NCI-H510A (cell line): ENCODE results near the gene PDE4D.

Experiments used
- DNase-seq: peaks from one replicate; lab custom pipeline; 2025; lab: John Stamatoyannopoulos, UW

PDE4D gene

DNA sequence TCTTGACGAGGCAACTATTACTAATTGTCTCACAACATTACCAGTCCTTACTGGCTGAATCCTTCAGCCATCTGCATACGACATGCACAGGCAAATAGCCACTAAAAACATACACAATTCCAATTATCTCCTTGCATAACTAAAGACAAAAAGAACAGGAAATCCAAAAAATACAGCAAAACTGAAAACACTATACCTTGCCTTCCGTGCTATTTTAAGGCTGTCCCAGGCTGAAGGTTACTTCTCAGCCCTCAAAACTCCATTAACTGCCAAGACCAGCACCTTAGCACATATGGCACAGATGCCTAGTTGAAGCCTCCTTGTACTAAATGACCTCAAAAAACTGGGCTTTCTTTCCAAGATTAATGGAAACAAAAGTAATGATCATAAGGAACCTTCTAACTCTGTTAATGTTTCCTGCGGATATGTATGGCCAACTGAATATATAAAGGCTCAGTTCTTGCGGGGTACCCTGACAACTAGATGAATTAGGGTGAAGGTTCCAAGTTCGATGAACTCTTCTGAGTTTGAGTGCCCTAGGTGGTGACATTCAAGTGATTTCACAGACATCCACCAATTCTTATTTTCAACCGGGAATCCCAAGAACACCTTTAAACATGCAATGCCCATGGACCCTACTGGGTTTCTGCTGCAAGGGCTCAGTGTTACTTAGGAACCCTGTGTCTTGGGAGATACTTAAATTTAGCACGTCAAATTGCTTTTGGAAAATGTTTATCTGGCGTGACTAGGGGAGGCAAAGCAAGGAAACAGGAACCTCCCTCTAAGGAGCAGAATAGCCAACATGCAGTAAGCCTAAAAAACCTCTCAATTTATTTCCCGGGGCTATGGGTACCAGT is 855.4 kb downstream of the PDE4D start:
- DNase-seq, result no peak

DNA sequence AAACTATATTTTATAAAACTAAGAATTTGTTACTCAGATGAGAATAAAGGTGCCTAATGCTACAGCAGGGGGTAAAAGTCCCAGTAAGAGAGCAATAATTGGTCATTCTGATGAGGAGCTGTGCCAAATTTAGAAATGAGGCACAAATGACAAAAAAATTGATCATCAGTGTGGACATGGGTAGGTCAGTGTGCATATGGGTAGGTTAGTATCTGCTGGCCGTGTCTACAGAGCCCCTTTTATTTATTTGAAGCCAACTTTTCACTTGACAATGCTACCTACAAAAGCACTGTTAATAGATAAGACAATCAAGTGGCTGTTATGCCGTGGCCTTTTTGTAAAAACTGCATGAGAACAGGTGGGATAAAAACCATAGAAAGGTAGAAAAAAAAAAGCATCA is 856.1 kb downstream of the PDE4D start:
- DNase-seq, result no peak

DNA sequence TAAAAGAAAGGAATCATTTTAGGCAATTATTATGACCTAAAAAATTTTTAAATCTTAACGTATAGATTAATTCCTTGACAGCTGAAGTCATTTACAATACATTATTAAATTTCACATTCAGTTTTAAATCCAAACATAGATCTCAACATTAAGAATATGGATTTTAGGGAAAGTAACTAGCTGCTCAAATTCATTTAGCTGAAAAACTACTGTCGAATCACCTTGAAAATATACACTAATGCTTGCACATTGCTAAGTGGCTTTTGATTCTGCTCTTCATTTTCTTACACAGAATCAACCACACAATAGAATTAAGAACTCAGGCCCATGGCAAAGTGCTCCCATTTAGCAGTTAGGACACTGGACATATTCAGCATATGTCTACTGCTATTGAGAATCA is 856.5 kb downstream of the PDE4D start:
- no peak for DNase-seq

DNA sequence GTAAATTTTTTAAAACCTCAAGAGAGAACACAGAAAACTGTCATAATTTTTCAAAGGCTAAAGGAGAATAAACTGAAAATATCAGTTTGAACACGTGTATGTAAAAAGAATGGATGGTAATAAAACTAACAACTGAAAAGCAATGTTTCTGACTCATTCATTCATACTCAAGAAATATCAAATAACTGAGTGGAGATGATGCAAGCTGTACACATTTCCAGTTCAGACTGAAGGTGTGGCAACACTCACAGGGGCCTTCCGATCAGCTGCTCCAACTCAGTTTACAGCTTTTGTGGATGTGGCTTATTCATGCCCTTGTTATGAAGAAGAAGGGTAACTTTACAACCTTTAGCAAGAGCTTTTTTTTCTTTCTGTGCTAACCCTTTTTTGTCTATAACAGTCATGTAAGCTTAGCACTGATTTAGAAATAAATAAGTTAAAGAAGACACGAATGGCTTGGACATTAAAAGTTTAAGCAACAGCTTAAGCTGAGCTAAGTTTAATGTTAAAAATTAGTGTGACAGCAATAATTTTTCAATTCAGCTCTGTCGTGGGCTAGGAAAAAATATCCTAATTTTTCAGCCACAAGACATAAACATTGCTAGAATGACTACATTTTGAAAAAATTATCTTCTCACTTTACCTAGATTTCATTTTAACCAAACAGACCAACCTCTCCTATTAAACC is 857.1 kb downstream of the PDE4D start:
- no peak for DNase-seq

DNA sequence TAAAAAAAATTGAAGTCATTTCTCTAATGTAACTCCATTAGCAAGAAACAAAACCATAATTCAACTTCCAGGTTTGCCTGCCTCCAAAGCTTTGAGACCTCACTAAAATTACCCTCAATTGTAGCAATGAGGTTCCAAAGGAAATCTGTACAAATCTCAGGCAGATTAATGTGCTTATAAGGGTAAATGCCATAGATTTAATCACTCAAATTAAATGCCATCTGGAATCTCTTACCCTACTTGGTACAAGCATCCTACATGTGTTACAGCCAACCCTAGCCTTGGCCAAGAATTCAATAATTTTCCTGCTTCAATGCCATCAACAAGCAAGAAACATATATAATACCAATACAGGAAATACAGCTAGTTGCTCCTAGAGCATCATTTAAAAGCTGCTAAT is 857.8 kb downstream of the PDE4D start:
- no peak for DNase-seq

DNA sequence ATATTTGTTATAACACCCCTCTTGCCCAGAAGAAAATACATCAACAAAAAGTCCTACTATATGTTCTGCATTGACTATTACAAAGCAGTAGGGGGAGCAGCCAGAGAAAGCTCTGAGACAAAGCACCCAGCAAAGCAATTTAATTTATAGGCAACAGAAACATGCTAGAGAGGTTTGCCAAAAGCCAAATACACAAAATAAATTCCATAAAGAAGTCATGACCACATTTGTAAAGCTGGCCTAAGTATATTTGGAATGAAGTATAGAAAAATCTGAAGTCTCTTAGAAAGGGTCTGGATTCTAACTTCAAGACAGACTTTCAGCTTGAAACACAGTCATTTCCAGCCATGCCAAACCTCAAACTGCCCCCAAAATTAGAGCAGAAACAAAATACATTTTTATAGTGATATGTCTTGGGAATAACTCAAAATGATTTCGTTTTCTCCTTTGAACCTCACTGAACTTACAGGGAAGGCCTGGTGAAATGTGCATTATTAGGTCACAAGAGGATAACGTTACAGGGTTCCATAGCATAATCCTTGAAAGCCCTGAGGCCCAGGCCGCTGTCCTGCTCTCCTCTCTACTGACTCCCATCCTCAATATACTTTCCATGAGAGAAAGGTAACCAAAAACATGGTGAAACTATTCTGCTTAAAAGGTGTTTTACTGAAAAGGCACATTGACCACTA is 858.9 kb downstream of the PDE4D start:
- DNase-seq, result no peak

DNA sequence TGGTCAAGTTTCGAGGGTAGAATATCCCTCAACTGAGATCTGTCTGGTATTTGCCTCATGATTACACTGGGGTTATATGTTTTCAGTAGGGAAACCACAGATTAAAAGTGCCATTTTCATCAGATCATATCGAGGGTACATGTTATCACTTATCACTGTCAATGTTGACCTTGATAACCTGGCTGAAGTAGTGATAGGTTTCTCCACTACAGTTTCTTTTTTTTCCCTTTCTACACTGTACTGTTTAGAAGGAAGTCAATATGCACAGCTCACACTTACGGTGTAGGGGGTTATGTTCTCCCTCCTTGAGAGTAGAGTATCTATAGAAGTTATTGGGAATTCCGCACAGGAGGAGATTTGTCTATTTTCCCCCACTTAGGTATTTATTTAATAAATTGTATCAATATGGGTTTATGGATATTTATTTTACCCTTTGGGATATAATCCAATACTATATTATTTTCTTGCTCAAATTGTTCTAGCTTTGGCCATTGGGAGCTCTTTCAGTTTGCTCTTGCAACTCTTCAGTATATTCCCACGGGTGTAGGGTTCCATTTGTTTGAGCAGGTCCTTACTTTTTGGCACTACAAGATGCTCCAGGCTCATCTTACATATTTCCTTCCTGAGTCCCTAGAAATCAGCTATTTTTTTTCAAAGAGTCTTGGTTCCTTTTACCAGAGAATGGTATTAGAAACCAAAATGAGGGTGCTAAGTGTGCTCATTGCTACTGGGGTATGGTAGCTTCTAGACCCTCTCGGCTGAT is 866.2 kb downstream of the PDE4D start:
- no peak for DNase-seq

DNA sequence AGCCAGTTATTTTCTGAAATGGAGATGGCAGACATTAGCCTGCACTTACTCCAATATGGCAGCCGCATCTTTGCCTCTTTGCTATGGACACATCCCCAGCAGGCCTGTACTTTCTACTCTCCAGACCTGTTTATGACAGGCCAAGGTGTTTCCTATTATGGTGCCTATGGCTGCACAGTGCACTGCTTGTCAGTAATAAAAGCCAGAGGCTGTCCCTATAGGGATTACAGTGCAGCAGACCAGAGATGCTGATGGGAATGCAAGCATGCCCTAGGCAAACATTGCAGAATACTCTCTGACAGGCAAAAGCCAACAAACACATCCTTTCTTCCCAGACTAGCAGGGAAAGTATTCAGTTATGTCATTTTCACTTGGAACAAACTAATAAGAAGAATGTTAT is 867.8 kb downstream of the PDE4D start:
- no peak for DNase-seq

DNA sequence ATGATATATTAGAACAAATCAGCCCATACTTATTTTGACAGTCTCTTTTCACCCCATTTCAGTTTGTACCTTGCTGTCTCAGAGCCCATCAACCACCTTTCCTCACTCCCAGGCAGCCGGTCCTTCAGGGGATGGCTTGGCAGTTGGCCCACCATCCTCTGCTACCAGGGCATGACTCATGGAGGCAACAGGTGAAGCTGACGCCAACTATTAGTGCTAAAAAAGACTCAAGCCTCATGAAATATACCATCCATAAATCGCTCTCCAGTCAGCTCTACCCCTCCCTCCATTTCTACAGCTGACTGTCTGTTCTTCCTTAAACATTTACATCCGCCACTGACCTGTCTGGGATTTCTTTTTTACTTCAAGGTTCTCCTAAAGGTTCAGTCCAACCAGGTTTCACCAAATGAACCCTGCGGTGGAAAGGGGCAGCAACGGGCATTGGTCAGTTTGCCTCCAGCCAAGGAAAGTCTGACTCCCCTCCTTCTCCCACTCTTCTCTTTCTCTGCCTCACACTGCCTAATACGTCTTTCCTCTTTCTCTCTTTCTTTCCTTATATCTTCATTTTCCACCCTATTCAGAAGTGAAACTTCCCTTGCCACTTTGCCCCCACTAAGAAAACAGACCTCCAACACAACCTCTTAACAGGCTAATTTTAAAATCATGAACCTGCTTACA is 871.5 kb downstream of the PDE4D start:
- no peak for DNase-seq

DNA sequence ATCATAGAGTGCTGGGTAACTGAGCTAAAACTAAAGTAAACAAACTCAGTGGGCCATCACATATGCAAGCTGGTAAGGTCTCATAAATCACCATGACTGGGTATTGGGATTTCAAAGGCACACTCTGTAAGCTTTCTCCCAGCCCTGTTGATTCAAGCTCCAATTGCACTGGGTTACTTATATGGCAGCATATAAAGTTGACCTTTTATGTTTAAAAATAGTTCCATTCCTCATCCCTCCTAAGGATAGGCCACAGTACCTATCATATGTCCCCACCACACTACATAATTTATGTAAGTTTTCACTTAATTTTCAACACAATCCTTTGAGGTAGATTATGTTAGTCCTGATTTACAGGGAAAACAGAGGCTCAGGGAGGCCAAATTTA is 872.2 kb downstream of the PDE4D start:
- DNase-seq, result peak; percentile 68

DNA sequence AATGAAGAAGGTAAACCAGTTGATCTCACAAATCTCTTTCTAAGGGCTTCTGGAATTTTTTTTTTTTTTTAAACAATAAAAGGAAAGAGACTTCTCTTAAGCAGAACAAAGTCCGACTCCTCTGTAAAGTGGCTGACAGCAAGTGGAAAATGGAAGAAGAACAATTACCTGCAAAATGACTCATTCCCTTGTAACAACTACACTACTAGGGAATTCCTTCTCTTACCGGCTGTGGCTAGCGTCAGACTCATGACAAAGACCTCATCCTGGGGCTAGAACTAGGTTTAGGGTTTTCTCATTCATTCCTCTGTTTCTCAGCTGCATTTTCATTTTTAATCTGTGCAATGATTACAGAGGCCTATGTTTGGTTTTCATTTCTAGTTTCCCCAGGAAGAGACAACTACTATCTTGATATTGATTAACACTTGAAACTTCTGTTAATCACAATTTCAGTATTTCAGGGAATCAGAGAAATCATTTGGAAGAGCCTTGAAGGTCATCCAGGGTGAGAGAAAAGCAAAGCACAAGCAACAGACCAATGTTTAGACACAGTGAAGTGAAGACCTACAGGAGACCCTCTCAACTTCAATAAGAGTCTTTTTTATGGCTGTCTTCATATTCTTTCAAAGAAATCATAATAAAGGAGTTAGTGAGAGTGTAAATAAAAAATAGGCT is 872.8 kb downstream of the PDE4D start:
- DNase-seq, result no peak

DNA sequence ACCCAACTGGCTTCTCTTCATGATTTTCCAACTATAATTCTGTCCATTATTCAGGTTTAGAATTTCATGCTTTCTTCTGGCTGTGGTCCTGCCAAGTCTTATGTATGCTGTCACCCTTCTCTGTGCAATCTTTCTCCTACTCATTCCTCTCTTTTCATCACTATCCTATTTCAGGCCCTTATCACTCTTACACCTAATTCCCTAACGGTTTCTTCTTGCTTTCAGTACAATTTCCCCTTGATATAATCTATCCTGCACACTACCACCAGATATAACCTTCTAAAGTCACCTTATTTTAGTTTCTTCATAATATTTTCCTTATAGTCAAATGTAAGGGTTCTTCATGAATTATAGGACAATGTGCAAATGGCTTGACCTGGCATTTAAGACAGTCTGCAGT is 874.4 kb downstream of the PDE4D start:
- no peak for DNase-seq

DNA sequence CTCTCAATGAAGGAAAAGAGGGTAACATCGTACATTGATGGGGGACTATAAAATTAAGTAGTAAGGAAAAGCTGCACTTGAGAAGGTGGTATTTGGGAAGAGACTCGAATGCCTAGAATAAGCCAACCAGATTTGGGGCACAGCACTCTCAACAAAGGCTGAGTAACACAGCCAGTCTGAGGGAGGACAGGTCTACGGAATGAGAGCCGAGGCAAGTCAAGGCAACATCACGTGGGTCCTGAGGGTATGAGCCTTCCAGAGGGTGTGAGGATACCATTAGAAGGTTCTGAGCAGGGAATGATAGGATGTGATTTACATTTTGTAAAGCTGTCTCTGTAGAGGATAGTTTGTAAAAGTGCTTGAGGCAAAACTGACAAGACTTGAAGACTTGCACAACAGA is 876.6 kb downstream of the PDE4D start:
- no peak for DNase-seq

DNA sequence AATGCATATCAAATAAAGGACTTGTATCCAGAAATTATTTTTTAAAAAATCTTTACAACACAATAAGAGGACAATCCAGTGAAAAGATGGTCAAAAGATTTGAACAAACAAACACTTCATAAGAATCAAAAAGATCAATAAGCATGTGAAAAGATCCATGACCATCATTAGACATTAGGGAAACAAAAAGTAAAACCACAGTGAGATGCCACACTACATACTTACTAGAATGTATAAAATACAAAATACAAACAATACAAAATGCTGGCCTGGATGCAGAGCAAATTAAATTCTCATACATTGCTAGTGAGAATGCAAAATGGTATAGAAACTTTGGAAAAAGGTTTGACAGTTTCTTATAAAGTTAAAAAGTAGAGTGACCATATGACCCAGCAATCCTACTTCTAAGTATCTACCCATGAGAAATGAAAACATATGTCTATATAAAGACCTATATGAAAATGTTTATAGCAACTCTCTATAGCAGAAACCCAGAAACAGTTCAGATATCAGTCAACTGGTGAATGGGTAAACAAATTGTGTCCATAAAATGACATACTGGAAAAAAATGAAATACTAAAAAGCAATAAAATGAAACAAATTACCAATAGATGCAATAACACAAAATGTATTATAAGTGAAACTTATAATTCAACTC is 884.6 kb downstream of the PDE4D start:
- no peak for DNase-seq

DNA sequence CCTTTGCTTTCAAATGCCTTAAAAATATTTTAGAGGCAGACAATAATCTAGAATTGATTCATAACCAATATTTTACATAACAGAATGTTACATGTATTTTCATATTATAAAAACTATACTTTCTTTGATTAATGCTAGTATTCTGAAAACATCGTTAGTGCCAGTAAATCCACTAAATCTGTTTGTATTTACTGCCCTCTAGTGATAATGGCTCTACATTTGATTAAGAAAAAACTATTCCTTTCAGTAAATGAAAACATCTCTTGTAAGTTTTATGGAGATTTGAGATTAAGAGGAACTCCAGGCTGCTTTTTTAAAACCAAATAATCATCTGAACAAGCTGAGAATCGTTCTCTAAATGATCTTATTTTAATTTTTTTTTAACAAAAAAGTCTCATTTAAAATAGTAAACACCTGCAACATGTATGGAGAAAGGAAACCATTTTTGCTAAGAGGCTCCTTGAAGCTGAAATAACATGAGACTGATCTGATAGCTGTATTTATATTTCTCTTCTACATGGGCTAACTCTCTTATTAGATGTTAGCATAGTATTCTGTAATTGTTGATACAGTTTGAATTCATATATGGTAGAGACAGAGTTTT is 886.0 kb downstream of the PDE4D start:
- no peak for DNase-seq

DNA sequence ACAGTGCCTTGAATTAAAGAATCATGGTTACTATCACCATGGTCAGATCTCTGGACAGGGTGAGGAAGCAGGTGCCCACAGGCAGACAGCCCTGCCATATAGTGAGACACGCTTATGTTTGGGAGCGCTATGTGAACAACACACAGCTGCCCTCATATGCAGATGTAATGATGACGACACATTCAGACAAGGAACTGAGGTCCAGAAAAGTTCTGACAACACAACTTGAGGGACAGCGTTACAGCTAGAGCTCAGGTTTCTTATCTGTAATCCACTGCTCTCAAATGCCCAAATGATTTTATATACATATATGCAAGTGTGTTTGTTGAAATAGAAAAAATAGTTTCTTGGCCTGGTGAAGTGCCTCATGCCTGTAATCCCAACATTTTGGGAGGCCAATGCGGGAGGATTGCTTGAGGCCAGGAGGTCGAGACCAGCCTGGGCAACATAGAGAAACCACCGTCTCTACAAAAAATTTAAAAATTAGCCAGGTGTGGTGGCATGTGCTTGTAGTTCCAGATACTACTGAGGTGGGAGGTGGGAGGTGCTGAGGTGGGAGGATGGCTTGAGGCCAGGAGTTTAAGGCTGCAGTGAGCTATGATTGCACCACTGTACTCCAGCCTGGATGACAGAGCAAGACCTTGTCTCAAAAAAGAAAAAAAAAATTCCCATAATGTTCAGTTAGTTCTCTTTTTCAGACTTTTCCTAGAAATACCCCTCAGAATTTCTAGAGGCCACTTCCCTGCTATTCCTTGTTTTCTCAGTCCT is 887.4 kb downstream of the PDE4D start:
- DNase-seq, result no peak

DNA sequence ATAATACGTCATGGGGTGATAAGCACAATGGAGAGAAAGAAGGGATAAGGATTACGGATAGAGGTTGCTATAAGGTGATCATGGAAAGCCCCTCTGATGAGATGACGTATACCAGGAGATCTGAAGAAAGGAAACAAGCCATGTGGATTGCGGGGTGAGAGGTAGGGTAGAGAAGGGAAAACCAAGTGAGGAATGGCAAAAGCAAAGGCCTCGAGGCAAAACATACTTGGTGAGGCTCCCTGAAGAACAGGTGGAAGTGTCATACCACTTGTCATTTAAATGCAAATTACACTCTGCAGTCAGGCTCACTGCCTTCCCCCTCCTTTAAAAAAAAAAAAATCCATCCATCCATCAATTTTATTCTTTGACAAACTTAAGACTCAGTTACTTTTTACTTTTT is 889.9 kb downstream of the PDE4D start:
- DNase-seq, result no peak

DNA sequence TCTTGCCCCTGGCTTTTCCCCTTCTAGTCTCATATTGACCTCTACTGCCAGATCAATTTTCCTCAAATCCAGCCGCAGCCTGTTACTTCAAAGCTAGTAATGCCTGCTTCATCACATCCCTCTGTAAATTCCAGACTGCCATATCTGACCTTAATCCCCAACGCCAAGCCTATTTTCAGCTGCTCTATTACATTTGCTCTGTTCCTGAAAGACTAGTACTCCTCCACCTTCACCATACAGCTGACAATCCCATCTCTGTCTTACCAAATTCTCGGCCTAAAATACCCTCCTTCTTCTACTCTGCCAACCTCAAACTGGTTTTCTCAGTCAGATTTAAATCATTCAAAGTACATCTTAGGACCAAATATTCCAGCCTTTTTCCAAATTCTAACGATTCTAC is 890.4 kb downstream of the PDE4D start:
- no peak for DNase-seq

DNA sequence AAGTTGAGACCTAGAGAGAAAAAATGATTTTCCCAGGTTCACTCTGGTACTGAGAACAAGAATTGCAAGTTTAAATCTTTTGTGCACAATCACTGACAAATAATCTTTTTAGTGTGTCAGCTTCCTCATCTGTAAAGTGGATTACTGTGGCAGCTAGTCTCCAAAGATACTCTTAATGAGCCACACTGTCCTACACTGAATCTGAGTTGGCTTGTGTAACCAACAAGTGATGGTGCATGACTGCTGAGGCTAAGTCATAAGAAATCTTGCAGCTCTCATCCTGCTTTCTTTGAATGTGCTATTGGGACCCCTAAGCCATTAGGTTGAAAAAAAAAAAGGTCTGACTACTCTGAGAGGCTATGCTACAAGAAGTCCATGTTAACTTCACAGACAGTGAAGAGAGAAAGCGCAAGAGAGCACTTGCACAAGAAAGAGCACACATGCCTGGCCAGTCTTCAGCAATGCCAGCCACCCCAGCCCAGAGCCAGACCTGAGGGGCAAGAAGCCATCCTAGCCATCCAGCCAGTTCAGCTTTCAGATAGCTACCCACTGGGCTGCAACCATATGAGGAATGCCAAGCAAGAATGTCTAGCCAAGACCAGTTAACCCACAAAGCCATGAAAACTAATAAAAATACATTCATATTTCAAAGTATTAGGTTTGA is 891.2 kb downstream of the PDE4D start:
- no peak for DNase-seq
